Activated T-helper 1 cell treated with anti-CD3 and anti-CD28 coated beads, Interleukin-12 subunit alpha, Interleukin-12 subunit beta, Interleukin-2, Interleukin-4 antibody, amounts not matched to agents 30 ng/mL and 10 ng/mL and 1 ng/mL, durations not matched to agents 14 hours and 24 hours and 36 hours (primary cell): ENCODE results near the gene PLPP7. TPM values are rescaled to one million over a fixed set of nuclear protein-coding genes. Genes with fewer than 3 reads are reported as not detected.

Experiments used
- DNase-seq: peaks from one replicate; pipeline ENCODE4 v3.0.0; 2021; ENCODE audit warnings: low spot score
- H3K27ac Mint-ChIP-seq: one replicate; pipeline ENCODE4 v1.8.0; 2021; ENCODE audit warnings: mild to moderate bottlenecking, mixed read lengths
- H3K27me3 Mint-ChIP-seq: one replicate; pipeline ENCODE4 v1.8.0; 2022; ENCODE audit warnings: mild to moderate bottlenecking, moderate library complexity, mixed read lengths; ENCODE audit not compliant: insufficient read depth
- H3K36me3 Mint-ChIP-seq: one replicate; pipeline ENCODE4 v1.8.0; 2021; ENCODE audit warnings: low read depth, mixed read lengths
- H3K4me1 Mint-ChIP-seq: one replicate; pipeline ENCODE4 v1.8.0; 2021; ENCODE audit warnings: low read depth, mixed read lengths
- H3K4me3 Mint-ChIP-seq: one replicate; pipeline ENCODE4 v1.8.0; 2021; ENCODE audit warnings: mild to moderate bottlenecking, moderate library complexity, mixed read lengths
- H3K9me3 Mint-ChIP-seq: one replicate; pipeline ENCODE4 v1.8.0; 2021; ENCODE audit warnings: mixed read lengths
- intact Hi-C: fragments of 100-400 bp; cut with micrococcal nuclease; formaldehyde crosslinking; loops from one replicate; pipeline ENCODE4 v1.15.1; 2024
- total RNA-seq: library from RNA; stranded (reverse); gene quantifications from 2 replicates; pipeline ENCODE4 v1.2.3, GENCODE V29; 2022

The PLPP7 gene
- total RNA-seq, 1 donor from 2014 or later = not detected

DNA sequence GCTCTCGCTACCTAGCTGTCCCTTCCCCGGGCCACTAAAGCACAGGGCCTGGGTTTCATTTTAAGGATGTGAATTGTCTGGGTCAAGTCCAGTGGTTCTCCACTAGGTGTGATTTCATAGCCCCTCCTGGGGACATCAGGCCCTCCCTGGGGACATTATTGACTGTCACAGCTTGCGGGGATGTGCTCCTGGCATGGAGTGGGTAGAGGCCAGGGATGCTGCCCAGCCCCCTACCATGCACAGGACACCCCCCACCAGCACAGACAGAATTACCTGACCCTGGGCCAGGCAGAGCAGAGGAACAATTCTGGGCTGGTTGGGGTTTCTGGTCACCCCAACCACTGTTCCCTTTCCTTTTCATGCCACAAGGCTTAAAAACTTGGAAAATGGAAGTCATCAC is 17.3 kb upstream of the PLPP7 start:
- intact Hi-C loops = loop anchor here (5.0 kb wide), 3 partner anchors 125 to 1385 kb away; partner anchors contain the start of gene EXOSC2

DNA sequence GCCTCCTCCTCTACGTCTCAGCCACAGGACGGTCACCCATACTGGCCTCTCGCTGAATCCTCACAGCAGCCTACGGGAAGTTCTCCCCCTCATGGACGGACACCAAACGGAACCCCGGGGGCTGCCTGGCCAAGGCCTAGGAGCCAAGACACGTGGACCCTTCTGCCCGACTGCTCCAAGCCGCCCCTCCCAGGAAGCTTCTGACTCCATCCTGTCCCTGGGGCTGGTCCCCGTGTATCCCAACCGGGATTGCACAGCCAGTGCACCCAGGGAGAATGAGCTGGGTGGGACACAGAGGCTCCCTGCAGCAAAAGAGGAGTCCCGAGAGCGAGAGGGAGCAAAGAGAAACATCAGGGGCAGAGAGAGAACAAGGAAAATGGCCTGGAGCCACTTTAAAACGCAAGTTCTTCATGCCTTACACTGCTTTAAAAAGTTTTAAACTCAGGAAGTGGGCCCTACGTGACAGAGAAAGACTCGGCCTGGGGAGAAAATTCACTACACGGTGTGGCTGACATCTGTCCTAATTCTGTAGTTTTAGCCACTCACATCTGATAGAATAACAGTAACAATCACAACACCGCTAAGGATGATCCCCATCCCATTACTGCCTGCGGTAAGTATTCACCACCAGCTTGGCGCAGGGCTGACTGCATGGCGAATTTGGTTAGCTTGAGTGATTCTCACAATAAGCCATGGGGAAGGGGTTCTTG is 16.2 kb upstream of the PLPP7 start:
- Mint-ChIP-seq H3K4me3 (peak overlapping the region; percentile 100), H3K4me1 (peaks cover 54% of the 10 kb centered on the region), H3K27me3 (no peaks in the 10 kb centered on the region), H3K27ac (peak overlapping the region; percentile 99), H3K9me3 (no peaks in the 10 kb centered on the region), H3K36me3 (peaks cover 45% of the 10 kb centered on the region)
- intact Hi-C loops = loop anchor here (5.0 kb wide), 3 partner anchors 124 to 1386 kb away; partner anchors contain the start of gene EXOSC2
- no peak for DNase-seq

More for the DNA sequence above, 17.3 kb upstream of the PLPP7 start:
- Mint-ChIP-seq H3K4me1 (peaks cover 59% of the 10 kb centered on the region), H3K9me3 (no peaks in the 10 kb centered on the region), H3K27ac (peak overlapping the region; percentile 86), H3K36me3 (peaks cover 45% of the 10 kb centered on the region), H3K27me3 (no peaks in the 10 kb centered on the region), H3K4me3 (peak overlapping the region; percentile 100)
- DNase-seq = no peak

DNA sequence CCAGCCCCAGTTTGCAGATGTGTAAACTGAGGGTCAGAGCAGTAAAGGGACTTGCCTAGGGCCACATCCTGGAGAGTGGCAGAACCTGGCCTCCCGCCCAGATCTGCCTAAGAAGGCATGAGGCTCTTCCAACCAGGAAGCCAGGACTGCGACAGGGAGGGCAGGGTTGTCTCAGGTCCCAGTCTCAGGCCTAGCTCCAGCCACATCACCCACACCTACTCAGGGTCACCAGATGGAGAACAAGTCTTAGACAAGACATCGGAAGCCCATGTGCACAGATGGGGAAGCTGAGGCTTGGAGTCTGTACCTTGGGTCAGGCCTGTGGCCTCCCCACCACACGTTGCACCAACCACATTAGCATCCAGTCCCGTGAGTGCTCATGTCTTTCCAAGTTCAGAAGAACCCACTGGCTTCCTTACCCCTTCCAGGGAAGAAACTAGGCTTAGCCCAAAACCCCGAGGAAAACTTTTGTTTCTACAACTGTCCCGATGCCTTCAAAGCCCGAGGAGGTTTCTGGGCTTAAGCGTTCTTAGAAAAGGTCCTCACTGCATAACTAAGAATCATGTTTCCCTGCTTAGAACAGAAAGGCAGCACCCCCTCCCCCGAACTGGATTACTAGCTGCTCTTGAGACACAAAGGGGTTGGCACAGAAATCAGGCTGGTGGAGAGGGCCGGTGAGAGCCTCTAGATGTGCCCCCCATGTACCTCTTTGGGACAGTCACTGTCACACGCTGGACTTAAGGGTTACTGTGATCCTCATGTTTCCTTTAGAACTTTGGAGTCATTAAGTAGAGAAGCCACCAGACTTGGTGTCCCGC is 15.5 kb upstream of the PLPP7 start:
- Mint-ChIP-seq H3K27ac (peak overlapping the region; percentile 99), H3K27me3 (no peaks in the 10 kb centered on the region), H3K4me1 (peaks cover 54% of the 10 kb centered on the region), H3K4me3 (peak overlapping the region; percentile 100), H3K9me3 (no peaks in the 10 kb centered on the region), H3K36me3 (peaks cover 45% of the 10 kb centered on the region)
- intact Hi-C loops = loop anchor here (1.0 to 5.0 kb wide), 5 partner anchors 18 to 1387 kb away; partner anchors contain the start of gene EXOSC2
- no peak for DNase-seq

DNA sequence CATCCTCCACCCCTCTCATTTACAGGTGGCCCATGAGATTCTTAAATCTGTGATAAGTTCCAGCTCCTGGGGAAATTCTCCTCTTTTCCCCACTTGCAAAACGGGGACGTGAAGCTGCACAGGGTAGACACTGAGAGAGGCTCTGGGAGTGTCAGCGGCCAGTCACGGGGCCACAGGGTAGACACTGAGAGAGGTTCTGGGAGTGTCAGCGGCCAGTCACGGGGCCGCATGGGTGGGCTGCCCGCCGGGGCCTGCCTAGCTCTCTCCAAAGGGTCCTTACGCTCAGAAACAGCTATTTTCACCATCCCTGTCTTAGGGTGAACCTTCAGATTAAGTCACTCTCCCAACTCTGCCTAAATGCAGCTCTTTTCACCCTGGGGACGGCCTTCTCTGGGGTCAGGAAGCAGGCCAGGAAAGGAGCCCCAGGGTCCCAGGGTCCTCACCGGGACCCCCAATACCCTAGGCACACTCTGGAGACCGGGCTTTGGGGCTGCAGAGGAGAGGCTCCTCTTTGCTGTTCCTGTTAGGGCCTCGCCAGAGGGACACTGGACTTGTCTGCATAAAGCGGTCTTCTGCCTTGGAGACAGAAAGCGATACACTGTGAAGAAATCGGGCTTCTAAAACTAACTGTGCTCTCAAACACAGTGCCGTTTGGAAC is 14.7 kb upstream of the PLPP7 start:
- Mint-ChIP-seq H3K27ac (peak overlapping the region; percentile 99), H3K27me3 (no peaks in the 10 kb centered on the region), H3K4me1 (peaks cover 52% of the 10 kb centered on the region), H3K9me3 (no peaks in the 10 kb centered on the region), H3K4me3 (peak overlapping the region; percentile 100), H3K36me3 (peaks cover 45% of the 10 kb centered on the region)
- no peak for DNase-seq
- intact Hi-C loops = loop anchor here (1.0 to 5.0 kb wide), 6 partner anchors 19 to 1388 kb away; partner anchors contain the start of gene EXOSC2

DNA sequence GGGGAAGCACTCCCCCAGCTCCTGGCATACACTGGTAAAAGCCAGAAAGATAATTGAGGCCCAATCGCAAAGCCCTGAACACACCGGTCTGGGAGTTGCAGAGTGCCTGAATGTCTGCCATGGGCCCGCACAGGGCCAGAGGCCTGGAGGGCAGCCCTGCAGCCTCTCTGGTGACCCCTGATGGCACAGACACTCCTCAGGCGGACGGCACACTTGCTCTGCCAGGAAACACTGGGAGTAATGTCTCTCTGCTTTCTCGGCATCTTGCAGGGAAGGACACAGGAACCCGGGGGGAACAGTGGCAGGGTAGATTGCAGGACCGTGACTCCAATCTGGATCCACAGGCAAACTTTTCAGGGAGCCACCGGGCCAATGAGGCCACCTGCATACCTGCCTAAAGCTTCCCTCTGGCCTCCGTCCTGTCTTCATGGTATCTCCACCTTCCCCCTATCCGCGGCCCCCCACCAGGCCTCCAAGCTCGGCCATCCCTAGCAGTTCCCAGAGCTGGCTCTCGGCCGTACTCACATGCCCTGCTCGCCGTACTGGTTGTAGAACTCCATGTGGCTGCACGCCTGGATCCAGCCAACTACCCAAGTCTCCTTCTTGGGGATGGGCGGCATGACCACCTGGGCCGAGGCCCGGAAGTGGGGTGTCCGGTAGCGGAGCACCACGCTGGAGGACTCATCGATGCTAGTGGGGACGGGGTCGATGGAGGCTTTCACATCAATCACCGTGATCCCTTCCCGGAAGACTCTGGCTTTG is 14.0 kb upstream of the PLPP7 start:
- Mint-ChIP-seq H3K4me1 (peaks cover 45% of the 10 kb centered on the region), H3K9me3 (no peaks in the 10 kb centered on the region), H3K4me3 (peak overlapping the region; percentile 100), H3K36me3 (peaks cover 42% of the 10 kb centered on the region), H3K27ac (peak overlapping the region; percentile 99), H3K27me3 (no peaks in the 10 kb centered on the region)
- DNase-seq = no peak
- intact Hi-C loops = loop anchor here (1.0 to 5.0 kb wide), 3 partner anchors 37 to 452 kb away; no protein-coding TSS in a partner anchor

DNA sequence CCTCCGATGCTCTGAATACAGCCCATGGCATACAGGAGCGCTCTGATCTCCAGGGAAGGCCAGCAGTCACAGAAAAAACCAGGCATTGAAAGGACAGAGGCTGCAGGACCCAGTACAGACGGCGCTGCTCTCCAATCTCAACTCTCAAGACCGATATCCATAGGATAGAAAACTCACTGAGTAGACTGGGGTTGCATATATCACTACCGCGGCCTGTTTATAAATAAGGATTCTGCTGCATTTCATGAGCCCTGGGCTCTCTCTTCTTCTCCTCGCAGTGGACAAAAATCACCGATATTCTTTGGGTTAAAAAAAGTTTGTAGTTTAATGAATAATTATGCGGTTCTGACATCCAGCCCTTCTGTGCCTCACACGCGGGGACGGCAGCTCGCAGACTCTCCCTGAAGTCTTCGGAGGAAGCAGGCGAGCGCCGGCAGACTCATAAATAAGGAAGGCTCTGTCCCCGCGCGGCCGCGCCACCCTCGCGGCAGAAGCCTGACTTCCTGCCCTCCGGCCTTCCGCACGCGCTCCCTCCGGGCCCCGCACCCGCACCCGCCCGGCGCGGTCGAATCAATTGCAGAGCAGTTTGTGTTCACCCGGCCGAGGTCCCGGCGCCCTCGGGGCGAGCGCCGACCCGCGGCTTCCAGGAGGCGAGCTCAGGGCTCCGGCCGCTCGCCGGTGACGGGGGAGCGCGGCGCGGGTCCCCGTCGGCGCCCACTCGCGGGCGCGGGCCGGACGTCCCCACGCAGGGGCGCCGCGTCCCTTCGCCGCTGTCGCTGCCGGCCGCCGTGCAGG is 13.2 kb upstream of the PLPP7 start, which contains the start of gene FAM78A:
FAM78A (minus strand) TSS at position 417 of the 795 bp plus-strand sequence; CDS start at position 86, 331 bp downstream.
- H3K4me3 Mint-ChIP-seq = peak within 1 kb of the TSS; percentile 100
- no peaks in the 10 kb centered on the region for H3K9me3 Mint-ChIP-seq
- no peak for DNase-seq
- intact Hi-C loops = loop anchor here (1.0 to 5.0 kb wide), 2 partner anchors 38 to 451 kb away; no protein-coding TSS in a partner anchor
- H3K27me3 Mint-ChIP-seq = peaks cover 5% of the 10 kb centered on the region
- H3K27ac Mint-ChIP-seq = peak within 1 kb of the TSS; percentile 99
- H3K36me3 Mint-ChIP-seq = peaks cover 40% of the 10 kb centered on the region
- H3K4me1 Mint-ChIP-seq = peaks cover 37% of the 10 kb centered on the region

DNA sequence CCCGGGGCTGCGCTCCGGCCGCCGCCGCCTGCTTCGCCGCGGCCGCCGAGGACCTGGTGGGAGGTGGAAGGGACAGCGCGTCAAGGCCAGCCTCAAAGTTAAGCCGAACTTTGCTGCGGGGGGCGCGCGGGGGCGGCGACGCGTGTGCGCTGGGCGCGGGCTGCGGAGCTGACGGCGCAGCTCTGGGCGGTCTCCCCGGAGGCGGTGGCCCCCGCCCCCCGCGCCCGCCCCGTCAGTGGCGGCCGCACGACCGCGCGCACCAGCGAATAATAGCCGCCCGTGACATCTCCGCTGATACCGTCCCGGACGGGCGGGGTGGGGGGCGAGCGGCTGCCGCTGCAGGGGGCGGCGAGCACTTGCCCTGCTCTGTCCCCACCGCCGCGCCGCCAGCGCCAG is 12.6 kb upstream of the PLPP7 start:
- Mint-ChIP-seq H3K36me3 (peaks cover 37% of the 10 kb centered on the region), H3K4me1 (peaks cover 34% of the 10 kb centered on the region), H3K27me3 (peaks cover 10% of the 10 kb centered on the region), H3K27ac (no peak overlapping the region), H3K4me3 (no peak overlapping the region), H3K9me3 (no peaks in the 10 kb centered on the region)
- DNase-seq = no peak
- intact Hi-C loops = loop anchor here (1.0 to 5.0 kb wide), 2 partner anchors 39 to 450 kb away; no protein-coding TSS in a partner anchor

DNA sequence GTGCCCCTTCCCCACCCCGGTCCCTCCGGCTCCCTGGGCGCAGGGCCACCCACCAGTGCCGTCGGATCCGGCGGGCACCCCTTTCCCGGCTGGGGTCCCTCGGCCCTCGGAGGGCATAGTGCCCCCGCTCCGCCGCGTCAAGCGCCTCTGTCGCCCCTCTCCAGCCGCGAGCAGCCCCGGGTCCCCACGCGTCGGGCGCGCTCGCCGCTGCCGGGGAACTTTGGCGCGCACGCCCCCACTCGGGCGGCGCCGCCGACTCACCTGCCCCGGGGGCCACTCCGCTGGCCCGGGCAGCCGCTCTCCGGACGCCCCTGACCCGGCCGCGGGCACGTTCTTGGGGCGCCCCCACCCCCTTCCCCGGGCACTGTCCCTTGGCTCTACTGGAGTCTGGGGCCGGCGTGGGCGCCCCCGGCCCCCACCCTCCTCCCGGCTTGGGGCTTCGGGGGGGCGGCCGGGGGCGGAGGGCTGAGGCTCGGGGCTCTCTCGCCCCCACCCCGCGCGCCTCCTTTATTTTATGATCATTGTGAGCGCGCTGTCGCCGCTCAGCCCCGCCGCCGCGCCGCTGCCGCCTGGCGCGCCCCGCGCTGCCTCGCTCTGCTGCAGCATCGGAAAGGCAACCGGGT is 12.1 kb upstream of the PLPP7 start:
- no peak for DNase-seq

DNA sequence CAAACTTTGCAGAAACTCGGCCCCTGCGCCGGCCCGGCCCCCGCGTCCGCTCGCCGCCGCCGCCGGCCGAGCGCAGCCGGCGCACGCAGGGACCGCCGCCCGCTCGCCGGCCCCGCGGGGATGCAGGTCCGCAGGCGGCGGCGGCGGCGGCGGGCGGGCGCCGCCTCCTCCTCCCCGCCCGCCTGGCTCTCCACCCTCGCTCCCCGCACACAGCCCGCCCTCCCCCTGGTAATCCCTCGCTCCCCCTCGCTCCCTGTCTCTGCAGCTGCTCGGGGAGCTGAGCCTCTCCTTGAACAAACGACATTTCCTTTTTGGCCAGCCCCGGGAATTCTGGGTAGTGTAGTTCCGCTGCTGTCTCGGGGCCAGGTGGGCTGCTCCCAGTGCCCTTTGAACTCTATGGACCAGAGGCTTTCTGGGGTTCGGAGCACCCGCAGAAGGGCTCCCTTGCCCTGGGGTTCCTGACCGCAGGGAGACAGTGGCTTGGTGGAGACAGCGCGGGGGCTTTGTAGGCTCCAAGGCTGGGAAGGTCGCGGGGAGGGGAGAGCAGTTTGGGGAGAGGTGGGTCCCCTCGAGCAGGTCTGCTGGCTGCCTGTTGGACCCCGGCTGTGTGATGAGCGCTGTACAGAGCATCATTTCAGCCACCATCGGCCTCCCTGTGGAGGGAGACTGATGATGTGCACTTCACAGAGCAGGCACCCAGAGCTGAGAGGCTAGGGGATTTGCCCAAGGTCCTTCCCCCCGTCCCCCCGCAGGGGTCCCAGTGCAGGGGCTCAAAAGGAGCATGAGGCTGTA is 11.4 kb upstream of the PLPP7 start:
- Mint-ChIP-seq H3K4me1 (peaks cover 30% of the 10 kb centered on the region), H3K9me3 (no peaks in the 10 kb centered on the region), H3K4me3 (peak overlapping the region; percentile 86), H3K27me3 (peaks cover 16% of the 10 kb centered on the region), H3K27ac (peak overlapping the region; percentile 93), H3K36me3 (peaks cover 30% of the 10 kb centered on the region)
- intact Hi-C loops = loop anchor here (1.0 to 5.0 kb wide), 5 partner anchors 8 to 449 kb away; partner anchors contain the start of gene NUP214
- peak; percentile 63 for DNase-seq

More for the DNA sequence above, 12.1 kb upstream of the PLPP7 start:
- intact Hi-C loops = loop anchor here (5.0 kb wide), 1 partner anchor 450 kb away; no protein-coding TSS in a partner anchor
- no peak overlapping the region for H3K4me3 Mint-ChIP-seq
- peaks cover 34% of the 10 kb centered on the region for H3K36me3 Mint-ChIP-seq
- H3K9me3 Mint-ChIP-seq = no peaks in the 10 kb centered on the region
- peaks cover 15% of the 10 kb centered on the region for H3K27me3 Mint-ChIP-seq
- no peak overlapping the region for H3K27ac Mint-ChIP-seq
- peaks cover 34% of the 10 kb centered on the region for H3K4me1 Mint-ChIP-seq

DNA sequence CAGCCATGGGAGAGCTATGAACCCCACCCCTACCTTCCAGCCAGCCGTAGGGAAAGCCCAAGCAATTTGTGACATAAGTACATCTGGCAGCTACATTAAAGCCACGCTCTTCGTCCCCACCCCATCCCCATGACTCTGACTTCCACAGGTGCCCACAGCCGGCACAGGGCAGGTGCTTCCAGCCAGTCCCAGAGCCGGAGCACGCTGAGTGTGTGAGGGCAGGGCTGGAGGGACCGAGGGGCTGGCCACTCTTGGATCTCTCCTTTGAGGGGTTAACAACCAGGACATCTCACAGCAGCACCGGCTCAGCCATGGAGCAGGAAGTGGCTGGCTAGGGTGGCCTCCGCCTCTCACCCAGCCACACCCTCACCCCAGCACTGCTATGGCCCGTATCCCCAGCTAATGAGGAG is 10.8 kb upstream of the PLPP7 start:
- H3K36me3 Mint-ChIP-seq = peaks cover 25% of the 10 kb centered on the region
- peak overlapping the region; percentile 93 for H3K27ac Mint-ChIP-seq
- peaks cover 24% of the 10 kb centered on the region for H3K4me1 Mint-ChIP-seq
- intact Hi-C loops = loop anchor here (1.0 to 5.0 kb wide), 5 partner anchors 8 to 449 kb away; partner anchors contain the start of gene NUP214
- DNase-seq = no peak
- H3K27me3 Mint-ChIP-seq = peaks cover 22% of the 10 kb centered on the region
- H3K9me3 Mint-ChIP-seq = no peaks in the 10 kb centered on the region
- peak overlapping the region; percentile 86 for H3K4me3 Mint-ChIP-seq
